GM12892 (cell line): ENCODE measurements around the gene MOB3B.

Experiments used
- POLR2A ChIP-seq: IDR thresholded peaks from 2 replicates; pipeline ENCODE4 v1.6.1; 2011; ENCODE audit warnings: low read depth, low read length, control low read depth
- POLR2AphosphoS5 ChIP-seq: IDR thresholded peaks from 2 replicates; pipeline ENCODE4 v1.6.1; 2011; ENCODE audit warnings: low read depth, low read length, control low read depth
- TAF1 ChIP-seq: IDR thresholded peaks from 2 replicates; pipeline ENCODE4 v1.6.1; 2011; ENCODE audit warnings: low read depth, mild to moderate bottlenecking, control low read depth, low read length, borderline replicate concordance

DNA sequence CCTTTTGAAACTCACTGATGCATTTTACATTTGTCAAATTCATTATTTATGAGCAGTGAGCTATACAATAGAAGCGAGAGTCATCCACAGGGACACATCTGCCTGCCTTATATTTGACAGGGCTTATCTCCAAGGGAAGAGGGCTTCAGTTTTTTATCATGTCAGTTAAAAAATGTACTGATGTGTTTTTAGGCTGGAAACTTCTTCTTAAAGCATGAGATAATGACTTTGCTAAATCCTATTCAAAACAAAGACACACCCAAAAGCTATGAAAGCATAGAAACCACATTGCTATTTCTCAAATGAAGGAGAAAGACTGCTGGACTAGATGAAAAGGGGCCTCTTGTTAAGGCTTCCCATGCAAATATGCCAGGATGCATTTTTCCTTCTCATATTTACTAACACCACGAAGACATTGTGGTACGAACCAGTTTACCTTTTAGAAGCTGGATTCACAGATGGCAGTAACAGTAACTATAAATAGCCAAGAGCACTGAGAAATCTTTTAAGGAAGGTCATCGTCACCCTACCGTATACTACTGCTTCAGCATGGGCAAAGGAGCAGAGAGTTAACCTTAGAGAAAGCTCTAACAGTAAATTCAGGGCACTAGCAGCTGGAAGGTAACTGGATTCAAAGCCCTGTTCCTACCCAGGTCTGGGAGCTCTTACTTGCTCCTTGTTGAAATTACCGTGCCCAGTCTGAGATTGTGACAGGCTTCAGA, 91.8 kb downstream of the MOB3B start:
- TF ChIP-seq POLR2AphosphoS5 (no peak), POLR2A (no peak), TAF1 (no peak)
